ENCODE measurements around the gene GPR89A. TPM values are rescaled to one million over a fixed set of nuclear protein-coding genes. Genes with fewer than 3 reads are reported as not detected.
"Not testable (repeated sequence)": the region's sequence is repeated elsewhere in the genome, so short reads cannot be mapped to it uniquely, and the experiment has no call there.

Gene GPR89A
- polyA plus RNA-seq, 3 donors: 7.2 to 8.1 (median 8.1) TPM

DNA sequence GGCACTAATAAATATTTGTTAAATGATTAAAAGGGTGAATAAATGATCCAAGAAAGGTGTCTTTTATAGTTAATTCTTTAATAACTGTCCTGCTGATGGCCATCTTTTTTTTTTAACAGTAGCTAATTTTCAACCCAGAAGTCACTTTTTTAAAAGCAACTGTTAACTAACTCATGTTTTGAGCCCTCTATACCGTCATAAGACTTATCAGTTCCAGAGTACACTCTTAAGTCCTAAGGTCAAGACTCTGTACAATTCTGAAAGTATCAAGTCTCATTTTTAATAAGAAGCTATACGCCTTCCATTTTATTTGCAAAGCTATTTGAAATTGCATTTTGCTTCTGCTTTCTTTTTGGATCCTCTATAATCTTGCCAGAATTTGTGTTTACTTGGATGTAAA, 3.0 kb downstream of the GPR89A start:
- intact Hi-C loops (cut with micrococcal nuclease); H3K9ac ChIP-seq (ENCODE audit: insufficient read depth, low read length, poor library complexity, severe bottlenecking); H2AFZ ChIP-seq (ENCODE audit: insufficient read depth, low read depth, low read length, poor library complexity, severe bottlenecking); H3K4me3 Mint-ChIP-seq; H3K9me3 Mint-ChIP-seq; H3K4me1 Mint-ChIP-seq; H3K27ac Mint-ChIP-seq; H3K36me3 ChIP-seq (replicated peaks in 1 of 2; ENCODE audit: control insufficient read depth in 1 of 2, insufficient read depth in 2 of 2, low read length in 2 of 2); H4K20me1 ChIP-seq (ENCODE audit: insufficient read depth, low read length); H3K4me1 ChIP-seq (ENCODE audit: control insufficient read depth in 1 of 2, insufficient read depth in 2 of 2, low read length in 2 of 2); H3K4me3 ChIP-seq (replicated peaks in 1 of 3; ENCODE audit: low read depth in 2 of 3, low read length in 3 of 3); H3K27ac ChIP-seq (ENCODE audit: low read depth in 1 of 2, low read length in 2 of 2); H3K36me3 Mint-ChIP-seq; DNase-seq; H3K27me3 Mint-ChIP-seq (ENCODE audit: low read depth in 3 of 3); H3K9me3 ChIP-seq (replicated peaks in 1 of 2; ENCODE audit: control insufficient read depth in 1 of 2, insufficient read depth in 1 of 2, low read length in 2 of 2); H3K27me3 ChIP-seq (ENCODE audit: control insufficient read depth in 2 of 2, insufficient read depth in 2 of 2, low read length in 2 of 2); H3K4me2 ChIP-seq (replicated peaks; ENCODE audit: extremely low read depth, low read length, poor library complexity, severe bottlenecking); H3K79me2 ChIP-seq (ENCODE audit: insufficient read depth, low read length): not testable (repeated sequence)
- no CpG with 5 or more reads among the region's 2 CpGs for WGBS (ENCODE audit: insufficient coverage)

DNA sequence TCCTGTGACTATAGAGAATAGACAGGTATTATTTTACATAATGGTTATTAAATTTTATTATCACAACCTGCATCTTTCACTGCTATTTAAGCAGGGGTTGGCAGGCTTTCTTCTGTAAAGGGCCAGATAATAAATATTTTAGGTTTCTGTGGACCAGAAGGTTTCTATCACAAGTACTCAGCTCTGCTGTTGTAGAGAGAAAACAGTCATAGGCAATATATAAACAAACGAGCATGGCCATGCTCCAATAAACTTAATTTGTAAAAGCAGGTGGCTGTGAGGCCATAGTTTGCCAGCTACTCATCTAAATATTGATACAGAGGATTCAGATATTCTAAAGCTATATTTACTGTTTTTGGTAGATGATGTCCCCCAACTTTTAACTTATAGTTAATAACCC, 12.3 kb downstream of the GPR89A start:
- H3K27ac Mint-ChIP-seq; H3K27ac ChIP-seq (ENCODE audit: low read depth in 1 of 2, low read length in 2 of 2); H3K4me2 ChIP-seq (replicated peaks; ENCODE audit: extremely low read depth, low read length, poor library complexity, severe bottlenecking); H3K4me1 ChIP-seq (ENCODE audit: control insufficient read depth in 1 of 2, insufficient read depth in 2 of 2, low read length in 2 of 2); H3K4me3 ChIP-seq (replicated peaks in 1 of 3; ENCODE audit: low read depth in 2 of 3, low read length in 3 of 3); H3K9ac ChIP-seq (ENCODE audit: insufficient read depth, low read length, poor library complexity, severe bottlenecking); intact Hi-C loops (cut with micrococcal nuclease); DNase-seq; H3K4me1 Mint-ChIP-seq; H3K79me2 ChIP-seq (ENCODE audit: insufficient read depth, low read length); H3K9me3 Mint-ChIP-seq; H3K27me3 Mint-ChIP-seq (ENCODE audit: low read depth in 3 of 3); H3K36me3 ChIP-seq (replicated peaks in 1 of 2; ENCODE audit: control insufficient read depth in 1 of 2, insufficient read depth in 2 of 2, low read length in 2 of 2); H4K20me1 ChIP-seq (ENCODE audit: insufficient read depth, low read length); H3K4me3 Mint-ChIP-seq; H3K36me3 Mint-ChIP-seq; H2AFZ ChIP-seq (ENCODE audit: insufficient read depth, low read depth, low read length, poor library complexity, severe bottlenecking); H3K27me3 ChIP-seq (ENCODE audit: control insufficient read depth in 2 of 2, insufficient read depth in 2 of 2, low read length in 2 of 2); H3K9me3 ChIP-seq (replicated peaks in 1 of 2; ENCODE audit: control insufficient read depth in 1 of 2, insufficient read depth in 1 of 2, low read length in 2 of 2): not testable (repeated sequence)
- WGBS (ENCODE audit: insufficient coverage): no CpG with 5 or more reads among the region's 1 CpG

DNA sequence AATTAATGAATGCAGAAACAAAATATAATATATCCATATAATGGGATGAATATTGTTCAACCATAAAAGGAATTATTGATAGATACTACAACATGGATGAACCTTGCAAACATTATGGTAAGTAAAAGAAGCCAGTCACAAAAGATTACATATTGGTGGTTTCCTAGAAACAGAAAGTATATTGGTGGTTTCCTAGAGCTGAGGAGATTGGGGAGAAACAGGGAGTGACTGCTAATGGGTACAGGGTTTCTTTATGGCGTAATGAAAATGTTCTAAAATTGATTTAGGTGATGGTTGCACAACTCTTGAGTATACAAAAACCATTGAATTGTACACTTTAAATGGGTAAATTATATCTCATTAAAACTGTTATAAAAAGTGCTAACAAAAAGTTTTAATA, 14.4 kb downstream of the GPR89A start:
- H3K9me3 ChIP-seq (replicated peaks in 1 of 2; ENCODE audit: control insufficient read depth in 1 of 2, insufficient read depth in 1 of 2, low read length in 2 of 2); H3K9me3 Mint-ChIP-seq; H3K27me3 Mint-ChIP-seq (ENCODE audit: low read depth in 3 of 3); H3K9ac ChIP-seq (ENCODE audit: insufficient read depth, low read length, poor library complexity, severe bottlenecking); H3K4me1 Mint-ChIP-seq; H3K4me2 ChIP-seq (replicated peaks; ENCODE audit: extremely low read depth, low read length, poor library complexity, severe bottlenecking); intact Hi-C loops (cut with micrococcal nuclease); H2AFZ ChIP-seq (ENCODE audit: insufficient read depth, low read depth, low read length, poor library complexity, severe bottlenecking); H3K4me3 Mint-ChIP-seq; H3K79me2 ChIP-seq (ENCODE audit: insufficient read depth, low read length); H3K27ac Mint-ChIP-seq; H3K27me3 ChIP-seq (ENCODE audit: control insufficient read depth in 2 of 2, insufficient read depth in 2 of 2, low read length in 2 of 2); H4K20me1 ChIP-seq (ENCODE audit: insufficient read depth, low read length); H3K27ac ChIP-seq (ENCODE audit: low read depth in 1 of 2, low read length in 2 of 2); H3K4me3 ChIP-seq (replicated peaks in 1 of 3; ENCODE audit: low read depth in 2 of 3, low read length in 3 of 3); DNase-seq; H3K36me3 ChIP-seq (replicated peaks in 1 of 2; ENCODE audit: control insufficient read depth in 1 of 2, insufficient read depth in 2 of 2, low read length in 2 of 2); H3K4me1 ChIP-seq (ENCODE audit: control insufficient read depth in 1 of 2, insufficient read depth in 2 of 2, low read length in 2 of 2): not testable (repeated sequence)
- WGBS (ENCODE audit: insufficient coverage): no CpG with 5 or more reads among the region's 1 CpG
- peaks cover 6 to 13% of the 10 kb centered on the region in 2 donors for H3K36me3 Mint-ChIP-seq

DNA sequence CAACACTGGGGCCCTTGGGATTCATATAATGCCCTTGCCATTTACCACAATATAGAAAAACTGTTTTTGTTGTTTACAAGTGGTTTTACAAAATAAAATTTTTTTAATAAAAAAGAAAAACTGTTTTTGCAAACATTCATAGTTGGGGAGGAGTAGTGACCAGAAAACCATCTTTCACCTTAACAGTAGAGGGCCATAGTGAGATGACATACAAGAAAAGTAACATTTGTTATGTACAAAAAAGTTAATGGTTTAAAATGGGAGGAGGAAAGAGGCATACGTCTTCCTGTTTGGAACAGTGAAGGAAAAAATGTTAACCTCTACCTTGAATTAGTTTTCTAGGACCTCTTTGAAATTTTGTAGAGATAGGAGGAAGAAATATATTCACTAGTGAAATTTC, 28.4 kb downstream of the GPR89A start:
- H3K27me3 Mint-ChIP-seq (ENCODE audit: low read depth in 3 of 3); H3K79me2 ChIP-seq (ENCODE audit: insufficient read depth, low read length); intact Hi-C loops (cut with micrococcal nuclease); H3K4me1 Mint-ChIP-seq; H3K36me3 ChIP-seq (replicated peaks in 1 of 2; ENCODE audit: control insufficient read depth in 1 of 2, insufficient read depth in 2 of 2, low read length in 2 of 2); H3K4me1 ChIP-seq (ENCODE audit: control insufficient read depth in 1 of 2, insufficient read depth in 2 of 2, low read length in 2 of 2); H3K4me3 ChIP-seq (replicated peaks in 1 of 3; ENCODE audit: low read depth in 2 of 3, low read length in 3 of 3); H2AFZ ChIP-seq (ENCODE audit: insufficient read depth, low read depth, low read length, poor library complexity, severe bottlenecking); H3K36me3 Mint-ChIP-seq; H3K27ac Mint-ChIP-seq; H3K9me3 ChIP-seq (replicated peaks in 1 of 2; ENCODE audit: control insufficient read depth in 1 of 2, insufficient read depth in 1 of 2, low read length in 2 of 2); H3K4me2 ChIP-seq (replicated peaks; ENCODE audit: extremely low read depth, low read length, poor library complexity, severe bottlenecking); H3K9ac ChIP-seq (ENCODE audit: insufficient read depth, low read length, poor library complexity, severe bottlenecking); H3K27ac ChIP-seq (ENCODE audit: low read depth in 1 of 2, low read length in 2 of 2); DNase-seq; H4K20me1 ChIP-seq (ENCODE audit: insufficient read depth, low read length); H3K4me3 Mint-ChIP-seq; H3K27me3 ChIP-seq (ENCODE audit: control insufficient read depth in 2 of 2, insufficient read depth in 2 of 2, low read length in 2 of 2); H3K9me3 Mint-ChIP-seq: not testable (repeated sequence)
- no CpG with 5 or more reads among the region's 1 CpG for whole genome bisulfite sequencing (ENCODE audit: insufficient coverage)
